GM12874 (cell line): ENCODE data around the gene ZNF276.

Experiments
- CTCF ChIP-seq: IDR thresholded peaks from 2 replicates; pipeline ENCODE4 v1.5.1; 2011; ENCODE audit warnings: low read depth, mild to moderate bottlenecking, control low read depth, low read length, moderate library complexity; ENCODE audit not compliant: insufficient read depth

The ZNF276 gene

GRCh38 chr16:89761304-89761922 lies 40.1 kb downstream of the ZNF276 start:
- no peak for TF ChIP-seq CTCF

GRCh38 chr16:89764711-89765201 lies 43.4 kb downstream of the ZNF276 start:
- no peak for TF ChIP-seq CTCF

GRCh38 chr16:89765292-89765830 lies 44.0 kb downstream of the ZNF276 start:
- no peak for TF ChIP-seq CTCF

GRCh38 chr16:89770367-89770766 lies 49.0 kb downstream of the ZNF276 start:
- no peak for TF ChIP-seq CTCF

- TF ChIP-seq CTCF, result no peak
Measured at GRCh38 chr16:89775223-89775622, 53.9 kb downstream of the ZNF276 start.

- TF ChIP-seq CTCF, result no peak
Measured at GRCh38 chr16:89779231-89779908, 58.0 kb downstream of the ZNF276 start.

- no peak for TF ChIP-seq CTCF
Measured at GRCh38 chr16:89779909-89780305, 58.6 kb downstream of the ZNF276 start.
